Subcutaneous adipose tissue (tissue), 4 donors: ENCODE results near the gene BTBD2. TPM values are rescaled to one million over a fixed set of nuclear protein-coding genes. Genes with fewer than 3 reads are reported as not detected.

Source experiments
- total RNA-seq, 4 donors: library from RNA; depleted of rRNA; stranded (reverse); fragments of >200 nt; gene quantifications; one replicate each; pipeline ENCODE4 v1.1.0, GENCODE V29; 2016
- TF ChIP-seq, protein P1 (sequence below): fragments of 450-650 bp; IDR thresholded peaks from one replicate; pipeline ENCODE4 v1.5.1; 2016; ENCODE audit warnings: low read depth, mild to moderate bottlenecking, control low read depth, antibody characterized with exemption, moderate library complexity

Gene BTBD2
- total RNA-seq, 4 donors from 2014 or later: 39.6 to 76.5 (median 54.3) TPM

DNA sequence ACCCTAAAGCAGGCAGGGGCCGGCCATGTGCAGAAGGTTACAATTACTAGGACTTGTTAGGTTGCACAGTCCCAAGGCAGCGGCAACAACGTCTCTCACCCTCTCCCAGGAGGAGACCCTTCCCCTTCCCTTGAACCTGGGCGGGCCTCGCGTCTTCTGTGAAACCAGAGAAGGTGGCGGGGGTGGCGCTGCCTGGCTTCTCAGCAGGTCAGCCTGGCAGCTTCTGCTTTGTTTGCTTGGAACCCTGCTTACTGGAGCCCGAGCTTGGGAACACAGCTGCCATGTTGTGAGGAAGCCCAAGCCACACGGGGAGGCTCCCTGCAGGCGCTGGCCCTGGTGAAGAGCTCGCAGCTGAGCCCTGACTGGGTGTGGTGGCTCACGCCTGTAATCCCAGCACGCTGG, 20.1 kb upstream of the BTBD2 start:
- TF ChIP-seq, protein P1, sequence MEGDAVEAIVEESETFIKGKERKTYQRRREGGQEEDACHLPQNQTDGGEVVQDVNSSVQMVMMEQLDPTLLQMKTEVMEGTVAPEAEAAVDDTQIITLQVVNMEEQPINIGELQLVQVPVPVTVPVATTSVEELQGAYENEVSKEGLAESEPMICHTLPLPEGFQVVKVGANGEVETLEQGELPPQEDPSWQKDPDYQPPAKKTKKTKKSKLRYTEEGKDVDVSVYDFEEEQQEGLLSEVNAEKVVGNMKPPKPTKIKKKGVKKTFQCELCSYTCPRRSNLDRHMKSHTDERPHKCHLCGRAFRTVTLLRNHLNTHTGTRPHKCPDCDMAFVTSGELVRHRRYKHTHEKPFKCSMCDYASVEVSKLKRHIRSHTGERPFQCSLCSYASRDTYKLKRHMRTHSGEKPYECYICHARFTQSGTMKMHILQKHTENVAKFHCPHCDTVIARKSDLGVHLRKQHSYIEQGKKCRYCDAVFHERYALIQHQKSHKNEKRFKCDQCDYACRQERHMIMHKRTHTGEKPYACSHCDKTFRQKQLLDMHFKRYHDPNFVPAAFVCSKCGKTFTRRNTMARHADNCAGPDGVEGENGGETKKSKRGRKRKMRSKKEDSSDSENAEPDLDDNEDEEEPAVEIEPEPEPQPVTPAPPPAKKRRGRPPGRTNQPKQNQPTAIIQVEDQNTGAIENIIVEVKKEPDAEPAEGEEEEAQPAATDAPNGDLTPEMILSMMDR: no peak

DNA sequence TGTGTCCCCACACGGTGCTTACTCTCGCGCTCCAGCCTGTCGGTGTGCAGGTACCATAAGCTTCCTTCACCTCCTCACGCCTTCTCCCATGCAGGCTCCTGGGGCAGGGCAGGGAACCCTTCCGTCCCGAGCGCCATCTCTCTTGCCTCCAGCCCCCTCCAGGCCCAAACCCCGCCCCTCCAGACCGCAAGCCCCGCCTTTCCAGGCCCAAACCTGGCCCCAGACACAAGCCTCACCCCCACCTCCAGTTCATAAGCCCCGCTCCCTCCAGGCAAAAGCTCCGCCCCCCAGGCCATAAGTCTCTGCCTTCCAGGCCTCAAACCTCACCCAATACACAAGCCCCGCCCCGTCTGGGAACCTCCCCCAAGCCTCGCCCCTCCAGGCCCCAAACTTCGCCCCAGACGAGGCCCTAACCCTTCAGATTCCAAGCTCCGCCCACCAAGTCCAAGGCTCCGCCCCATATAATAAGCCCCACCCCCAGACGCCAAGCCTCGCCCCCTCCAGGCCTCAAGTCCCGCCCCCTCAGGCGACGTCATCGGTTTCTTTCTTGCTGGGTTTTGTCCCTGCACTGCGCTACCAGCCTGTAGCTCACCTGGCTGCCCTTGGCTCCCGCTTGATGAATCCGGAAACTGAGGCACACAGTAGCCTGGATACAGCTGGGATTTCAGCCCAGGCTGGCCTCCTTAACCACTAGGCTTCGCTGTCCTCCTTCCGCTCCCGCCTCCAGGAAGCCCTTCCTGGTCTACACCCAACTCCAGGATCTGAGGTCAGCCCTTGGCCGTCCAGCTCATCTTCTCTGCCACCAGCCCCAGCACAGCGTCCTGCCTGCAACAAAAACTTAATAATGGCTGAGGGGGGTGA, 19.4 kb upstream of the BTBD2 start:
- TF ChIP-seq, protein P1: no peak

DNA sequence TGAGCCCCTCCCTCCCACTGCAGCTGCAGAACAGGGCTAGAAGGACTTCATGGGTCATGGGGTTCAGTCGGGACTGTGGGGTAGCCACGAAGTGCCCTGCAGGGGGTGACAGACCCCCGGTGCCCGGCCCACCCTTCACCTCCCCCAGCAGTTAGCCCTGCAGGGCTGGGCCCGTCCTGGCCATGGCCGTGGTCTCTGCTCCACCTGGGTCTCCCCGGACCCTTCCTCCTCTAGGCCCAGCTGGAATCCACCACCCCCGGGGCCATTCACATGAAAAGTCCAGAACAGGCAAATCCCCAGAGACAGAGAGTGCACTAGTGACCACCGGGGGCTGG, 18.3 kb upstream of the BTBD2 start:
- TF ChIP-seq, protein P1: no peak

DNA sequence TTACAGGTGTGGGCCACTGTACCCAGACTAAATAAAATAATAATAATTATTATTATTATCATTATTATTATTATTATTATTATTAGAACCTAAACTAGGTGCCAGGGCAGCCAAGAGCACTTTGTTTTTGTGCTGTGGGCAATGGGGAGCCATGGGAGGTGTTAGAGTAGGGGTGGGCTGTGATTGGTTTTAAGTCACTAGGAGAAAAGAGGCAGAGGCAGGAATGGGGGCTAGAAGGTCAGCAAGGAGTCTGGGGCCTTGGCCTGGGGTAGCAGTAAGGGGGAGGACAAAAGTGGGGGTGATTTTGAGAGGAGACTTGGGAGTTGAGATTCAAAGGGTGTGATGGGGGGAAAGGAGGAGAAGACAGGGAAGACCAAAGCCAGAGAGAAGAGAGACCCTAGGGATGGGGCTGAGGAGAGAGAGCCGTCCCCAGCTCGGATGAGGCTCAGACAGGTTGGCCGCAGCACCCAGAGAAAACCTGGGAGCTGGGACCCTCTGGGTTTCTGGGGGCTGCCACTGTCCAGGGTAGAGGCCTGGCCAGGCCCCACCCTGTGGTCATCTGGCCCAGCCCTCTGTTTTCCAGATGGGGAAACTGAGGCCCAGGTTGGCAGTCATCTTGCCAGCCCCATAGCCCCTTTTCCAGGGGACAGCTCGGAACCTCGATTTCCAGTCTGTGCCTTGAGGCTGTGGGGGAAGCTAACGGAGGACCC, 17.8 kb upstream of the BTBD2 start:
- TF ChIP-seq, protein P1: no peak

DNA sequence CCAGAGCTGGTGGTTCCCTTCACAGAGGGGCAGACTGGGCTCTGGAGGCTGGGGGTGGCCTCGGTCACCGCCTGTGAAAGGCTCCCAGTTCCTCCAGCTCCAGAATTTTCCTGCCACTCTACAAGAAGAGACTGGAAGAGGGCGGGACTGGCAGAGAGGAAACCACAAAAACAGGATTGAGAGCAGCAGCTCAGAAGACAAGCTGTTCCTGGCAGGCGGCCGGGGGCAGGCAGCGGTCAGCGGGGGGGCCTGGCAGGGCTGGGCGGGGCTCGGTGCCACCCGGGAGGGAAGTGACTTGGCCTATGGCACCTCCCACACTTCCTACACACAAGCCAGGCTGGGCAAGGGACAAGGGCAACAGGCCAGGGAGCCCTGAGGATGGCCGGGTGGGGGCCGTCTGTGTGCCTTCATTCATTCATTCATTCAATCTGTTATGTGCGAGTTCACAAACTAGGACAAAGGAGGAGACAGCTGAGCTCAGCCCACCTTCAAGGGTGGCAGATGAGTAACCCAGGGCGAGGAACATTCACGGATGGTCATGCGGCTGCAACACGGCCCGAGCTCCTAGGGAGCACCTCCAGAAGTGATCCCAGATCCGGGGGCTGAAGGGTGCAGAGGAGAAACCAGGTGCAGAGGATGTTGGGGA, 16.9 kb upstream of the BTBD2 start:
- TF ChIP-seq, protein P1: no peak

DNA sequence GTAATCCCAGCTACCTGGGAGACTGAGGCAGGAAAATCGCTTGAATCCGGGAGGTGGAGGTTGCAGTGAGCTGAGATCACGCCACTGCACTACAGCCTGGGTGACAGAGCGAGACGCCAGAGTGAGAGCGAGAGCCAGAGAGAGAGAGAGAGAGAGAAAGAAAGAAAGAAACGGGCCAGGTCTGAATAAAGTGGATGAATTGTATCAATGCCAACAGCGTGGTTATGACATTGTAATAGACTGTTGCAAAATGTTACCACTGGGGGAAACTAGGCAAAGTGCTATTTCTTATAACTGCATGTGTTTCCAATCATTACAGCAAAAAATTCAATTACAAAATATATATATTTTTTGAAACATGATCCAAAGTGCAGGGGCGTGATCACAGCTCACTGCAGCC, 11.8 kb upstream of the BTBD2 start:
- TF ChIP-seq, protein P1: no peak

DNA sequence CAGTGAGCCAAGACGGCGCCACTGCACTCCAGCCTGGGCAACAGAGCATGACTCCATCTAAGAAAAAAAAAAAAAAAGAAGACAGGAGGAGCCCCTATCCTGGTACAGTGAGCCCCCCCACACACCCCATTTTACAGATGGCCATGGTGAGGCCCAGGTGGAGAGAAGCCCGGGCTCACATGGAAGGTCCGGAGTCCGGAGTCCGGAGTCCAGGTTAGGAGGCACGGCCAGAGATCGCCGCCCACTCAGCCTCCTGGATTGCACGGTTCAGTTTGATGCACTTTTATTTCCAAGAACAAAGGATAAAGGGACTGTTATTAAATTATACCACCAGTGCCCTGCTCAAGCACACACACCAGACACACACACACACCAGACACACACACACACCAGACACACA, 11.3 kb upstream of the BTBD2 start:
- TF ChIP-seq, protein P1: no peak
